DND-41 (cell line): ENCODE results near the gene TAF7.
"Not testable (repeated sequence)": the region's sequence is repeated elsewhere in the genome, so short reads cannot be mapped to it uniquely, and the experiment has no call there.

Source experiments
- ATAC-seq: fragments of 200-7000 bp; cut with Tn5 transposase; 3 replicates; pipeline ENCODE4 v1.9.1; 2021; ENCODE audit warnings: low read depth; ENCODE audit not compliant: insufficient read depth
- DNase-seq: peaks from one replicate; pipeline ENCODE4 v3.0.0-alpha.2; 2020
- H2AFZ ChIP-seq: 2 replicates; pipeline ENCODE4 v1.6.0; 2012; ENCODE audit warnings: low read depth, low read length
- H3K27ac ChIP-seq: 2 replicates; pipeline ENCODE4 v1.5.1; 2012; ENCODE audit warnings: low read length, inconsistent platforms
- H3K27me3 ChIP-seq: fragments of 200-600 bp; sonication (generic); 2 replicates; pipeline ENCODE4 v1.6.0; 2012; ENCODE audit warnings: low read length, mild to moderate bottlenecking, inconsistent platforms; ENCODE audit not compliant: insufficient read depth, poor library complexity
- H3K36me3 ChIP-seq: 2 replicates; pipeline ENCODE4 v1.5.1; 2012; ENCODE audit warnings: low read length, inconsistent platforms; ENCODE audit not compliant: insufficient read depth
- H3K4me1 ChIP-seq: 2 replicates; pipeline ENCODE4 v1.5.1; 2012; ENCODE audit warnings: mild to moderate bottlenecking, low read length; ENCODE audit not compliant: insufficient read depth
- H3K4me2 ChIP-seq: 2 replicates; pipeline ENCODE4 v1.6.0; 2012; ENCODE audit warnings: mild to moderate bottlenecking, moderate library complexity, low read length, inconsistent platforms; ENCODE audit not compliant: insufficient read depth
- H3K4me3 ChIP-seq, 2 experiments: fragments of 200-600 bp in 1 of 2; shearing (Covaris generic) in 1 of 2; 2 replicates each; pipeline ENCODE4 v1.5.1; 2012 to 2016; ENCODE audit warnings: inconsistent platforms in 2 of 2, low read length in 2 of 2, mild to moderate bottlenecking in 2 of 2, low read depth in 1 of 2, moderate library complexity in 1 of 2
- H3K79me2 ChIP-seq: 2 replicates; pipeline ENCODE4 v1.6.0; 2012; ENCODE audit warnings: low read length, inconsistent platforms; ENCODE audit not compliant: insufficient read depth
- H3K9ac ChIP-seq: 2 replicates; pipeline ENCODE4 v1.6.0; 2012; ENCODE audit warnings: low read depth, mild to moderate bottlenecking, inconsistent platforms, low read length, moderate library complexity
- H3K9me3 ChIP-seq: 2 replicates; pipeline ENCODE4 v1.5.1; 2012; ENCODE audit warnings: low read length, moderate library complexity, mild to moderate bottlenecking, inconsistent platforms; ENCODE audit not compliant: insufficient read depth, severe bottlenecking
- H4K20me1 ChIP-seq: 2 replicates; pipeline ENCODE4 v1.6.0; 2012; ENCODE audit warnings: low read length; ENCODE audit not compliant: insufficient read depth
- CTCF ChIP-seq: IDR thresholded peaks from 2 replicates; pipeline ENCODE4 v1.5.1; 2012; ENCODE audit warnings: borderline replicate concordance, low read length, moderate library complexity, mild to moderate bottlenecking; ENCODE audit not compliant: poor library complexity, severe bottlenecking; ENCODE audit errors: extremely low read depth
- EZH2 ChIP-seq: IDR thresholded peaks from 3 replicates; pipeline ENCODE4 v1.6.1; 2012; ENCODE audit warnings: borderline replicate concordance, low read depth, mild to moderate bottlenecking, moderate library complexity, low read length, inconsistent platforms; ENCODE audit not compliant: severe bottlenecking

Gene TAF7

GRCh38 chr5:141319699-141320098 is 885 bp downstream of the TAF7 start:
- peak overlapping the region; percentile 56 to 76; a peak in 3 of 4 replicates for H3K4me3 ChIP-seq
- H4K20me1 ChIP-seq, result no peaks in the 10 kb centered on the region
- TF ChIP-seq EZH2 (no peak), CTCF (no peak)
- H3K4me1 ChIP-seq, result peaks cover 22% of the 10 kb centered on the region
- 0 out of 2 replicates have a peak overlapping the region, but pooled peaks have one; percentile 66 for H3K9ac ChIP-seq
- H2AFZ ChIP-seq, result no peak overlapping the region
- no peak for ATAC-seq
- H3K4me2 ChIP-seq, result peak overlapping the region; percentile 62
- H3K27ac ChIP-seq, result peak overlapping the region; percentile 8; the same call in 1 of the 2 replicates
- DNase-seq, result no peak
- H3K9me3 ChIP-seq, result peaks cover 41% of the 10 kb centered on the region
- no peaks in the 10 kb centered on the region for H3K27me3 ChIP-seq
- peaks cover 23% of the 10 kb centered on the region for H3K36me3 ChIP-seq
- H3K79me2 ChIP-seq, result peaks cover 24% of the 10 kb centered on the region

DNA sequence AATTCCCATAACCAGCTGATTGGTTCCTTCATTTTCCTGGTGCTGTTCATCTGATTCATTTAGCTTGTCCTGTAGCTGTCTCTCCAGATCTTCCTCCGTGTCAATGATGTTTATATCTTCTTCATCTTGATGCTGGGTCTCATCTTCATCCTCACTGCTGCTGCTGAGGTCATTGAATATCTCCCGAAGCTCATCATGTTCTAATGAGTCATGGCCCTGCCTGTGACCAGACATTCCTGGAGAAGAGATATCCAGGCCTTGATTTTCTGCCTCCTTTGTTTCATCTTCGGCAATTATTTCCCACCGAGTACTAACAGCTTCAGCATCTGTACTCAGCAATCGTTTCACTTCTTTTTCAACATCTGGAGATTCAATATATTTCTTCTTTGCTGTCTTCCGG is 1.4 kb downstream of the TAF7 start:
- ATAC-seq, result no peak
- Histone ChIP-seq H3K27me3 (no peaks in the 10 kb centered on the region), H3K27ac (no peak overlapping the region), H3K79me2 (peaks cover 24% of the 10 kb centered on the region), H3K4me2 (peak overlapping the region; percentile 62; the same call in 1 of the 2 replicates), H3K4me3 (peak overlapping the region in 1 of 2 experiments; percentile 76; a peak in 2 of 4 replicates), H3K36me3 (peaks cover 23% of the 10 kb centered on the region), H4K20me1 (no peaks in the 10 kb centered on the region), H3K4me1 (peaks cover 22% of the 10 kb centered on the region), H3K9me3 (peaks cover 41% of the 10 kb centered on the region), H3K9ac (no peak overlapping the region), H2AFZ (no peak overlapping the region)
- no peak for DNase-seq
- TF ChIP-seq EZH2 (no peak), CTCF (no peak)

GRCh38 chr5:141316963-141317362 is 3.6 kb downstream of the TAF7 start:
- not testable (repeated sequence) for H2AFZ ChIP-seq, ATAC-seq, H3K9ac ChIP-seq, H3K27me3 ChIP-seq, H4K20me1 ChIP-seq, H3K4me3 ChIP-seq, H3K27ac ChIP-seq, H3K4me2 ChIP-seq, DNase-seq
- peaks cover 22% of the 10 kb centered on the region for H3K4me1 ChIP-seq
- H3K9me3 ChIP-seq, result peaks cover 36% of the 10 kb centered on the region
- H3K36me3 ChIP-seq, result peaks cover 23% of the 10 kb centered on the region
- H3K79me2 ChIP-seq, result peaks cover 24% of the 10 kb centered on the region

GRCh38 chr5:141313711-141314110 is 6.9 kb downstream of the TAF7 start:
- Histone ChIP-seq H2AFZ (no peak overlapping the region), H3K9me3 (peaks cover 10% of the 10 kb centered on the region), H3K9ac (no peak overlapping the region), H3K4me3 (no peak overlapping the region), H3K4me2 (no peak overlapping the region), H3K27me3 (no peaks in the 10 kb centered on the region), H3K27ac (no peak overlapping the region), H3K4me1 (no peaks in the 10 kb centered on the region), H3K36me3 (peaks cover 10% of the 10 kb centered on the region), H4K20me1 (no peaks in the 10 kb centered on the region), H3K79me2 (peaks cover 7% of the 10 kb centered on the region; the same call in 1 of the 2 replicates)
- ATAC-seq (no peak), DNase-seq (no peak)
- TF ChIP-seq CTCF, result no peak
- no peak for TF ChIP-seq EZH2
